SK-N-MC (cell line): ENCODE results near the gene MYO5A.

Experiments
- DNase-seq: peaks from one replicate; pipeline ENCODE4 v3.0.0-alpha.2; 2011; ENCODE audit warnings: low read depth, low spot score
- H3K27ac ChIP-seq: fragments of 200-600 bp; sonication (generic); 2 replicates; pipeline ENCODE4 v1.5.1; 2016; ENCODE audit warnings: mixed run types
- H3K36me3 ChIP-seq: fragments of 200-600 bp; sonication (generic); 2 replicates; pipeline ENCODE4 v1.6.1; 2017; ENCODE audit warnings: antibody characterized with exemption, low read length, mixed read lengths; ENCODE audit not compliant: insufficient read depth
- H3K4me3 ChIP-seq: fragments of 200-600 bp; sonication (generic); 2 replicates; pipeline ENCODE4 v1.5.1; 2016
- H3K9ac ChIP-seq: fragments of 200-600 bp; sonication (generic); 2 replicates; pipeline ENCODE4 v1.8.0; 2017; ENCODE audit warnings: mixed run types, mixed read lengths; ENCODE audit not compliant: insufficient read length
- H3K9me3 ChIP-seq: fragments of 200-600 bp; sonication (generic); 2 replicates; pipeline ENCODE4 v1.6.1; 2017; ENCODE audit warnings: low read depth, mild to moderate bottlenecking, antibody characterized with exemption, low read length, moderate library complexity, mixed read lengths
- EZH2 ChIP-seq: fragments of 200-600 bp; sonication (generic); IDR thresholded peaks from one replicate; pipeline ENCODE4 v1.6.1; 2017; ENCODE audit warnings: antibody characterized with exemption
- FOXP2 ChIP-seq: optimal IDR thresholded peaks from 2 replicates; pipeline ENCODE3; 2011; ENCODE audit warnings: mild to moderate bottlenecking, moderate library complexity; ENCODE audit not compliant: insufficient read depth; ENCODE audit errors: extremely low read length, control extremely low read depth
- POLR2AphosphoS5 ChIP-seq: IDR thresholded peaks from 2 replicates; pipeline ENCODE4 v1.6.1; 2012; ENCODE audit warnings: mild to moderate bottlenecking, low read depth, low read length, borderline replicate concordance

Gene MYO5A

GRCh38 chr15:52391069-52391468 is 137.6 kb downstream of the MYO5A start:
- DNase-seq, result no peak
- Histone ChIP-seq H3K9ac (no peak overlapping the region), H3K27ac (no peak overlapping the region), H3K4me3 (no peak overlapping the region), H3K9me3 (no peaks in the 10 kb centered on the region), H3K36me3 (no peaks in the 10 kb centered on the region)
- TF ChIP-seq POLR2AphosphoS5 (no peak), FOXP2 (no peak), EZH2 (no peak)

DNA sequence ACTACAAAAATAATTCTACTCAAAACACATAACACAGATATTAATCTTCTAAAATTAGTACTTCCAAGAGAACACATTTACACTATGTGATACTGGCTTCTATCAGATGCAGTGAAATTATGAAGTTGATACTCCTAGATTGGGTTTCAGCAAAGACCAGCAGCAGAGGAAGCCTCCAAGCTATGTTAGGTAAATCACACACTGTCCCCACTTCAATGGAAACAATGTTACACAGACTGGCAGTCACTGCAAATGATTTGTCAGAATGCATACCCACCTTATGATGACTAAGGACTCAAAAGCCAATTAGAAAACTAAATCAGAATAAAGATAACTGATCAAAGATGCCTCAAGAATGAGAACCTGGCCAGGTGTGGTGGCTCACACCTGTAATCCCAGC is 143.0 kb downstream of the MYO5A start:
- DNase-seq, result no peak
- TF ChIP-seq POLR2AphosphoS5 (no peak), EZH2 (no peak), FOXP2 (no peak)
- no peak overlapping the region for H3K4me3 ChIP-seq
- no peaks in the 10 kb centered on the region for H3K9me3 ChIP-seq
- no peak overlapping the region for H3K27ac ChIP-seq
- H3K36me3 ChIP-seq, result no peaks in the 10 kb centered on the region
- no peak overlapping the region for H3K9ac ChIP-seq

DNA sequence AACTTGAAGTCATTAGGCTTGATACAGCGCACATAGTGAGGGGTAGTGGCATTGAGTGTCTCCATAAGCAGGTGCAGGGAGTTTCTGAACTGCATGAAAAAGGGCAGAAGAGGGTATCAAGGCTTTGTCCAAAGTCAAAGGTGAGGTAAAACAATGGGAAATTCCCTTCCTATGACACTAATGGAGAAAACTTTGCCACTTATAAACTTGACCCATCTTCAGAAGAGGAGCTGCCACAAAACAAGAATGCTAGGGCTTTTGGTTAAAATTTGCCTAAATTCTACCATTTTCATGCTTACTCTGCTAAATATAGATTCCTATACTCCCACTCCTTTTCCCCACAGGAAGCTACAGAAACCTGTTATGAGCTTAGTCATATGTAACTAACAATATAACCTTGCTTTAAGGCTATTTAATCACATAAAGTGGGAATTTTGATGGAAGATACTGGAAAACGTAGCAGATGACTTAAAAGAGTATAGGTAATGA is 145.5 kb downstream of the MYO5A start:
- Histone ChIP-seq H3K9me3 (no peaks in the 10 kb centered on the region), H3K27ac (no peak overlapping the region), H3K4me3 (no peak overlapping the region), H3K36me3 (no peaks in the 10 kb centered on the region), H3K9ac (no peak overlapping the region)
- DNase-seq, result no peak
- TF ChIP-seq EZH2 (no peak), POLR2AphosphoS5 (no peak), FOXP2 (no peak)

- Histone ChIP-seq H3K9ac (no peak overlapping the region), H3K27ac (no peak overlapping the region), H3K36me3 (no peaks in the 10 kb centered on the region), H3K4me3 (no peak overlapping the region), H3K9me3 (no peaks in the 10 kb centered on the region)
- no peak for DNase-seq
- TF ChIP-seq FOXP2 (no peak), POLR2AphosphoS5 (no peak), EZH2 (no peak)
Observed at GRCh38 chr15:52382647-52383046, 146.0 kb downstream of the MYO5A start.

- Histone ChIP-seq H3K27ac (no peak overlapping the region), H3K9me3 (no peaks in the 10 kb centered on the region), H3K4me3 (no peak overlapping the region), H3K36me3 (no peaks in the 10 kb centered on the region; the same call in 1 of the 2 replicates), H3K9ac (no peak overlapping the region)
- no peak for TF ChIP-seq FOXP2
- TF ChIP-seq POLR2AphosphoS5, result no peak
- TF ChIP-seq EZH2, result no peak
- no peak for DNase-seq
Observed at GRCh38 chr15:52379395-52380106, 149.1 kb downstream of the MYO5A start.

- TF ChIP-seq EZH2, result no peak
- no peak for TF ChIP-seq FOXP2
- no peak for TF ChIP-seq POLR2AphosphoS5
- H3K4me3 ChIP-seq, result no peak overlapping the region
- H3K36me3 ChIP-seq, result peaks cover 2% of the 10 kb centered on the region; the same call in 1 of the 2 replicates
- H3K9ac ChIP-seq, result no peak overlapping the region
- no peak for DNase-seq
- no peak overlapping the region for H3K27ac ChIP-seq
- H3K9me3 ChIP-seq, result no peaks in the 10 kb centered on the region
Observed at GRCh38 chr15:52378746-52379394, 149.8 kb downstream of the MYO5A start.

DNA sequence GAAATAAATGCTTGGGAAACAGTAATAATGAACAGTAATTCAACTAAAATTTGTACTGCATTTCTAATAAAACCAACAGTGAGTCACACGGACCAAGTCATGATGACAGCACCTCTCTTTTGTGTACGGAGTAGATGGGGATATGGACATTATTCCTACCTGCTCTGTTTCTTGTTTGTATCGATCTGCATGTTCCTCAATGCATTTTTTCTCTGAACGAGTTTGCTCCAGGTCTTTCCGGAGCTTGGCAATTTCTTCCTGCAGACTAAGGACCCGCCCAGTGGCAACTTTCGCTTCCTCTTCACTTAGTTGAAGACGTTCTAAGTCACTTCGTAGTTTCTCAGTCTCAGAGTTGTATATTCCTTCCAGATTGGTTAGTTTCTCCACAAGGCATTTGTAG is 158.7 kb downstream of the MYO5A start:
- no peak overlapping the region for H3K4me3 ChIP-seq
- peaks cover 2% of the 10 kb centered on the region; the same call in 1 of the 2 replicates for H3K36me3 ChIP-seq
- H3K9ac ChIP-seq, result no peak overlapping the region
- DNase-seq, result no peak
- H3K27ac ChIP-seq, result no peak overlapping the region
- TF ChIP-seq EZH2, result no peak
- no peak for TF ChIP-seq FOXP2
- no peak for TF ChIP-seq POLR2AphosphoS5
- no peaks in the 10 kb centered on the region for H3K9me3 ChIP-seq

- Histone ChIP-seq H3K4me3 (no peak overlapping the region), H3K9ac (no peak overlapping the region), H3K27ac (no peak overlapping the region), H3K9me3 (no peaks in the 10 kb centered on the region), H3K36me3 (peaks cover 2% of the 10 kb centered on the region; the same call in 1 of the 2 replicates)
- DNase-seq, result no peak
- TF ChIP-seq EZH2 (no peak), FOXP2 (no peak), POLR2AphosphoS5 (no peak)
Observed at GRCh38 chr15:52369455-52369854, 159.2 kb downstream of the MYO5A start.
